ENCODE data around the gene KIF26A.
"Not testable (repeated sequence)": the region's sequence is repeated elsewhere in the genome, so short reads cannot be mapped to it uniquely, and the experiment has no call there.

KIF26A gene

GRCh38 chr14:104150136-104151025, 12.0 kb downstream of the KIF26A start:
- no peak overlapping the region for H2AFZ ChIP-seq (ENCODE audit: low read depth, low read length)
- peaks cover 34% of the 10 kb centered on the region for H3K4me1 ChIP-seq (ENCODE audit: insufficient read depth, low read length)
- no peaks in the 10 kb centered on the region for H3K36me3 ChIP-seq (ENCODE audit: insufficient read depth, low read length)
- H3K27me3 ChIP-seq (ENCODE audit: insufficient read depth, low read length) = no peaks in the 10 kb centered on the region
- H3K4me3 ChIP-seq (ENCODE audit: low read length) = no peak overlapping the region
- H3K9me3 ChIP-seq (ENCODE audit: low read length) = no peaks in the 10 kb centered on the region

GRCh38 chr14:104151026-104151381, 12.6 kb downstream of the KIF26A start:
- Histone ChIP-seq H3K27me3 (ENCODE audit: insufficient read depth, low read length) (no peaks in the 10 kb centered on the region), H3K9me3 (ENCODE audit: low read length) (no peaks in the 10 kb centered on the region), H3K36me3 (ENCODE audit: insufficient read depth, low read length) (no peaks in the 10 kb centered on the region), H2AFZ (ENCODE audit: low read depth, low read length) (no peak overlapping the region), H3K4me3 (ENCODE audit: low read length) (no peak overlapping the region), H3K4me1 (ENCODE audit: insufficient read depth, low read length) (peaks cover 34% of the 10 kb centered on the region)

DNA sequence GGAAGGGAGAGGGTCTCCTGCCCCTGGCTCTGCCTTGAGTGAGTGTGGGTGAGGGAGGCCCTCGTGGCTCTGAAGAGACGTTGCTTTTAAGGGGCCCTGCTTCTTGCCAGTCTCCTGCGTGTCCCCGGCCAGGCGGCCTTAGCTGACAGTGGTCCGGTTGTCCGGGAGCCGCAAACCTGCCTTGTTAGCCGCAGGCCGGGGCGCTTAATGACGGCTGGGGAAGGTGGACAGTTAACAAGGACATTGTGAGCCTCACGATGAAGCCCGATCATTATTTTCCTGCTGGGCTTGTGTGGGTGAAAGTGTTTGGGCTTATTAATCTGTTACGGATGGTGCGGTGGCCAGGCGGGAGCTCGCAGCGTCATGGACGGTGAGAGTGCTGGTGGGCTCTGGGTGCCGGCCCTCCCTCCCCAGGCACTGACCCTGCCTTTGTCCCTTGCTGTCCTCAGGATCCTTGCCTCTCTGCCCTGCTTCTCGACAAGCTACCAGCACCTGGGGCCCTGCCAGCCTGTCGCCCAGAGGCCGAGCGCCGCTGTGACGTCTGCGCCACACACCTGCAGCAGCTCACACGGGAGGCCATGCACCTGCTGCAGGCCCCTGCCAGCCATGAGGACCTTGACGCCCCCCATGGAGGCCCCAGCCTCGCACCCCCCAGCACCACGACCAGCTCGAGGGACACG, 13.3 kb downstream of the KIF26A start:
- Histone ChIP-seq H3K36me3 (ENCODE audit: insufficient read depth, low read length) (no peaks in the 10 kb centered on the region), H2AFZ (ENCODE audit: low read depth, low read length) (no peak overlapping the region), H3K4me3 (ENCODE audit: low read length) (no peak overlapping the region), H3K9me3 (ENCODE audit: low read length) (no peaks in the 10 kb centered on the region), H3K4me1 (ENCODE audit: insufficient read depth, low read length) (peaks cover 34% of the 10 kb centered on the region), H3K27me3 (ENCODE audit: insufficient read depth, low read length) (no peaks in the 10 kb centered on the region)

DNA sequence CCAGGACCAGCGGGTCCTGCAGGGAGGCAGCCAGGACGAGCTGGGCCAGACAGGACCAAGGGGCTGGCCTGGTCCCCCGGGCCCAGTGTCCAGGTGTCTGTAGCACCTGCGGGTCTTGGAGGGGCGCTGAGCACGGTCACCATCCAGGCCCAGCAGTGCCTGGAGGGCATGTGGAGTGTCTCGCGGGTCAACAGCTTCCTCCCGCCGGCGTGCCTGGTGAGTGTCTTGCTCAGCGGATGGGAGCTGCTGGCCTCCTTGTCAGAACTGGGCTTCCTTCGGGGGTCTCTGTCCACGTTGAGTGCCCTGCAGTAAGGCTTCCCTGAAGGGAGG, 13.8 kb downstream of the KIF26A start:
- Histone ChIP-seq H2AFZ (ENCODE audit: low read depth, low read length) (no peak overlapping the region), H3K27me3 (ENCODE audit: insufficient read depth, low read length) (no peaks in the 10 kb centered on the region), H3K4me3 (ENCODE audit: low read length) (no peak overlapping the region), H3K36me3 (ENCODE audit: insufficient read depth, low read length) (no peaks in the 10 kb centered on the region), H3K9me3 (ENCODE audit: low read length) (no peaks in the 10 kb centered on the region), H3K4me1 (ENCODE audit: insufficient read depth, low read length) (peaks cover 34% of the 10 kb centered on the region)

DNA sequence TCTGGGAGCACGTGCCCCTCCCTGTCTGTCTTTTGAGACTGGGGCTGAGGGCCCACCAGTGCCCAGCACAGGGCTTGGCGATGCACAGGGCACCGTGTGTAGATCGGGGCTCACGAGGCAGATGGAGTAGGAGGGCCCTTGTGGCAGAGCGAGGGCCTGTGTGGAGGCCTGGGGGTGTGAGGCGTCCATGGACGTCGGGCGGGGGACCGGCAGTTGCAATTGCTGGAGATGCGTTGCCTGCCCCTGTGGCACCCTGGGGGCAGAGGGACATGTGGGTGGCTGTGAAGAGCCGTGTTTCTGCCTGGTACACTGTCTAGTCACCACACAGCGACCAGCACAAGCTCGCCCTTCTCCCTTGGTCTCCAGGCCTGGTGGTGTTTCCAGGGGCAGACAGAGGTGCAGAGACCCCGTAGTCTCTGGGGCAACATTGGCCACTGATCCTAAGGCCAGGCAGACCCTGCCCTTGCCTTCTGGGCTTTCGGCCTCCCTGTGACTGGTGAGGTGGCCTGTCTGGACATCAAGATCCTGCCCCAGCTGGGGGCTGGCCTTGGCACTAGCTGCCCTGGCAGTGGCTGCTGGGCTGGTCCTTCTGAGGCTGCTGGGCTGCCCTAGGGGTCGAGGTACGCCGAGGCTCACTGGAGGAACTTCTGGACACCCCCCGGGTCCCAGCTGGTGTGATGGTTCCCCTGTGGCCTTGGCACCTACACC, 14.5 kb downstream of the KIF26A start:
- H2AFZ ChIP-seq (ENCODE audit: low read depth, low read length) = no peak overlapping the region
- H3K4me3 ChIP-seq (ENCODE audit: low read length) = no peak overlapping the region
- H3K36me3 ChIP-seq (ENCODE audit: insufficient read depth, low read length) = no peaks in the 10 kb centered on the region
- peaks cover 28% of the 10 kb centered on the region for H3K4me1 ChIP-seq (ENCODE audit: insufficient read depth, low read length)
- H3K27me3 ChIP-seq (ENCODE audit: insufficient read depth, low read length) = no peaks in the 10 kb centered on the region
- H3K9me3 ChIP-seq (ENCODE audit: low read length) = no peaks in the 10 kb centered on the region

DNA sequence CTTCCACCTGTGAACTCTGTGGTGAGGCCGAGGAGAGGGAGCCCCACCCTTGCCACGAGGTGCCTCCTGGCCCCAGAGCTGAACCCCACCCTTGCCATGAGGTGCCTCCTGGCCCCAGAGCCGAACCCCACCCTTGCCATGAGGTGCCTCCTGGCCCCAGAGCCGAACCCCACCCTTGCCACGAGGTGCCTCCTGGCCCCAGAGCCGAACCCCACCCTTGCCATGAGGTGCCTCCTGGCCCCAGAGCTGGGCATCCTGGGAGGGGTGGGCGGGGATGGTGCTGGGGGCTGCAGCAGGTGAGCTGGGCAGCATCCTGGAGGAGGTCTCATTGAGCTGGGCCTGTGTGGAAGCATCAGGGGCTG, 15.0 kb downstream of the KIF26A start:
- H2AFZ ChIP-seq (ENCODE audit: low read depth, low read length); H3K4me3 ChIP-seq (ENCODE audit: low read length); H3K36me3 ChIP-seq (ENCODE audit: insufficient read depth, low read length); H3K27me3 ChIP-seq (ENCODE audit: insufficient read depth, low read length); H3K9me3 ChIP-seq (ENCODE audit: low read length): not testable (repeated sequence)
- H3K4me1 ChIP-seq (ENCODE audit: insufficient read depth, low read length) = peaks cover 22% of the 10 kb centered on the region

- Histone ChIP-seq H3K4me3 (ENCODE audit: low read length) (no peak overlapping the region), H3K36me3 (ENCODE audit: insufficient read depth, low read length) (no peaks in the 10 kb centered on the region), H3K4me1 (ENCODE audit: insufficient read depth, low read length) (peaks cover 14% of the 10 kb centered on the region), H2AFZ (ENCODE audit: low read depth, low read length) (no peak overlapping the region), H3K27me3 (ENCODE audit: insufficient read depth, low read length) (no peaks in the 10 kb centered on the region), H3K9me3 (ENCODE audit: low read length) (no peaks in the 10 kb centered on the region)
These were observed 15.9 kb downstream of the KIF26A start for GRCh38 chr14:104154246-104154645.

GRCh38 chr14:104155513-104155912, 17.1 kb downstream of the KIF26A start:
- Histone ChIP-seq H3K27me3 (ENCODE audit: insufficient read depth, low read length) (no peaks in the 10 kb centered on the region), H2AFZ (ENCODE audit: low read depth, low read length) (no peak overlapping the region), H3K4me1 (ENCODE audit: insufficient read depth, low read length) (peaks cover 3% of the 10 kb centered on the region), H3K36me3 (ENCODE audit: insufficient read depth, low read length) (no peaks in the 10 kb centered on the region), H3K9me3 (ENCODE audit: low read length) (no peaks in the 10 kb centered on the region), H3K4me3 (ENCODE audit: low read length) (no peak overlapping the region)

DNA sequence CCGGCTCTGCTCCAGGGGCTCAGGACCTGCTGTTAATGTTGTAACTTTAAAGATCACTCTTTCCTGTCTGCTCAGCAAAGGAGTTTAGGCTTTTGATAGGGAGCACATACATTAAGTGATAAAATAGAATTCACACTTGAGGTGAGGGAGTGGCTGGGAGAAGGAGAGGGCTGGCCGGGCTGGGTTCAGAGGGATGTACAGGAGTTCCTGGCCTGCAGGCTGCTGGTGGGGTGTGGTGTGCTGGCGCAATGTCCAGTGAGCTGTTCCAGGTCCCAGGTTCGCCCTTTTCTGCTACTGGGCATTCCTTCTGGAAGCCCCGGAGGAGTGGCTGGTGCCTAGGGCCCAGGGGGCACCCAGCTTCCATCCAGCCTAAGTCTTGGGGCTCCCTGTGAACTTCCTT, 17.8 kb downstream of the KIF26A start:
- no peaks in the 10 kb centered on the region for H3K27me3 ChIP-seq (ENCODE audit: insufficient read depth, low read length)
- no peak overlapping the region for H3K4me3 ChIP-seq (ENCODE audit: low read length)
- no peaks in the 10 kb centered on the region for H3K36me3 ChIP-seq (ENCODE audit: insufficient read depth, low read length)
- no peaks in the 10 kb centered on the region for H3K4me1 ChIP-seq (ENCODE audit: insufficient read depth, low read length)
- no peak overlapping the region for H2AFZ ChIP-seq (ENCODE audit: low read depth, low read length)
- H3K9me3 ChIP-seq (ENCODE audit: low read length) = no peaks in the 10 kb centered on the region

GRCh38 chr14:104157016-104157928, 18.9 kb downstream of the KIF26A start:
- Histone ChIP-seq H3K4me1 (ENCODE audit: insufficient read depth, low read length) (no peaks in the 10 kb centered on the region), H3K36me3 (ENCODE audit: insufficient read depth, low read length) (no peaks in the 10 kb centered on the region), H3K27me3 (ENCODE audit: insufficient read depth, low read length) (no peaks in the 10 kb centered on the region), H3K4me3 (ENCODE audit: low read length) (no peak overlapping the region), H2AFZ (ENCODE audit: low read depth, low read length) (no peak overlapping the region), H3K9me3 (ENCODE audit: low read length) (no peaks in the 10 kb centered on the region)

- H3K36me3 ChIP-seq (ENCODE audit: insufficient read depth, low read length) = no peaks in the 10 kb centered on the region
- no peak overlapping the region for H2AFZ ChIP-seq (ENCODE audit: low read depth, low read length)
- H3K4me1 ChIP-seq (ENCODE audit: insufficient read depth, low read length) = no peaks in the 10 kb centered on the region
- no peaks in the 10 kb centered on the region for H3K9me3 ChIP-seq (ENCODE audit: low read length)
- no peaks in the 10 kb centered on the region for H3K27me3 ChIP-seq (ENCODE audit: insufficient read depth, low read length)
- H3K4me3 ChIP-seq (ENCODE audit: low read length) = no peak overlapping the region
These were observed 20.7 kb downstream of the KIF26A start for GRCh38 chr14:104158827-104159798.

GRCh38 chr14:104159990-104160389, 21.6 kb downstream of the KIF26A start:
- no peaks in the 10 kb centered on the region for H3K4me1 ChIP-seq (ENCODE audit: insufficient read depth, low read length)
- no peaks in the 10 kb centered on the region for H3K27me3 ChIP-seq (ENCODE audit: insufficient read depth, low read length)
- no peaks in the 10 kb centered on the region for H3K36me3 ChIP-seq (ENCODE audit: insufficient read depth, low read length)
- H3K9me3 ChIP-seq (ENCODE audit: low read length) = no peaks in the 10 kb centered on the region
- no peak overlapping the region for H2AFZ ChIP-seq (ENCODE audit: low read depth, low read length)
- H3K4me3 ChIP-seq (ENCODE audit: low read length) = no peak overlapping the region
